Sigmoid colon (tissue), 7 donors: ENCODE results near the gene WDFY1. TPM values are rescaled to one million over a fixed set of nuclear protein-coding genes. Genes with fewer than 3 reads are reported as not detected.

Experiments
- DNase-seq: peaks from one replicate; pipeline ENCODE4 v3.0.0-alpha.2; 2019
- H3K27ac ChIP-seq, 4 donors: fragments of 200-600 bp; sonication (generic); one replicate each; pipeline ENCODE4 v1.5.1; 2016 to 2019; ENCODE audit warnings: mild to moderate bottlenecking in 1 of 4
- H3K27me3 ChIP-seq, 3 donors: fragments of 200-600 bp; sonication (generic); one replicate each; pipeline ENCODE4 v1.5.1; 2019; ENCODE audit warnings: mild to moderate bottlenecking in 1 of 3
- H3K36me3 ChIP-seq, 4 donors: fragments of 200-600 bp; sonication (generic); one replicate each; pipeline ENCODE4 v1.5.1; 2016 to 2019
- H3K4me1 ChIP-seq, 4 donors: fragments of 200-600 bp; sonication (generic); one replicate each; pipeline ENCODE4 v1.5.1; 2017 to 2019
- H3K4me3 ChIP-seq, 4 donors: fragments of 200-600 bp; sonication (generic); one replicate each; pipeline ENCODE4 v1.5.1; 2017 to 2019; ENCODE audit warnings: mild to moderate bottlenecking in 2 of 4, moderate library complexity in 1 of 4
- H3K9me3 ChIP-seq, 4 donors: fragments of 200-600 bp in 3 of 4; sonication (generic) in 3 of 4; one replicate each; pipeline versions ENCODE4 v1.5.1 to v1.6.1; 2013 to 2019
- EP300 ChIP-seq, 4 donors: sonication (generic); formaldehyde crosslinking; IDR thresholded peaks; one replicate each; pipeline ENCODE4 v1.6.1; 2017; ENCODE audit warnings: antibody characterized with exemption in 4 of 4
- POLR2A ChIP-seq, 2 donors: fragments of 450-650 bp; IDR thresholded peaks; one replicate each; pipeline ENCODE4 v1.6.1; 2016; ENCODE audit warnings: antibody characterized with exemption in 2 of 2, mild to moderate bottlenecking in 2 of 2, moderate library complexity in 2 of 2
- POLR2AphosphoS5 ChIP-seq, 4 donors: sonication (generic); formaldehyde crosslinking; IDR thresholded peaks; one replicate each; pipeline ENCODE4 v1.6.1; 2017; ENCODE audit warnings: antibody characterized with exemption in 4 of 4
- WGBS, 2 donors: extraction: QIAGEN DNeasy Blood & Tissue Kit; methylation state at CpG; one replicate each; pipeline ENCODE4 v1.1.7; 2013; 5-methylcytosine and 5-hydroxymethylcytosine counted together
- intact Hi-C: fragments of 100-400 bp; cut with DNase I; formaldehyde crosslinking; loops from one replicate; pipeline ENCODE4 v1.15.1; 2023
- polyA plus RNA-seq, 3 donors: library from polyadenylated mRNA; stranded (reverse); fragments of 200-250 nt; gene quantifications; one replicate each; pipeline ENCODE4 v1.2.3, GENCODE V29; 2013
- total RNA-seq, 4 donors: library from RNA; depleted of rRNA; stranded (reverse); fragments of >200 nt; gene quantifications; one replicate each; pipeline ENCODE4 v1.1.0, GENCODE V29; 2016
- TF ChIP-seq, protein P1 (sequence below), 4 experiments: fragments of 450-650 bp in 3 of 4; fragments of 200-600 bp in 1 of 4; IDR thresholded peaks; one replicate each; pipeline ENCODE4 v1.5.1; 2016 to 2019; ENCODE audit warnings: antibody characterized with exemption in 4 of 4, mild to moderate bottlenecking in 3 of 4, moderate library complexity in 2 of 4
- donor health status: healthy with polysubstance abuse.
- donor health status: Bipolar disorder and iron deficiency.
- donor health status: healthy.

WDFY1 gene
- total and polyA plus RNA-seq, 7 donors = 17.4 to 36.1 (median 24.3) TPM

DNA sequence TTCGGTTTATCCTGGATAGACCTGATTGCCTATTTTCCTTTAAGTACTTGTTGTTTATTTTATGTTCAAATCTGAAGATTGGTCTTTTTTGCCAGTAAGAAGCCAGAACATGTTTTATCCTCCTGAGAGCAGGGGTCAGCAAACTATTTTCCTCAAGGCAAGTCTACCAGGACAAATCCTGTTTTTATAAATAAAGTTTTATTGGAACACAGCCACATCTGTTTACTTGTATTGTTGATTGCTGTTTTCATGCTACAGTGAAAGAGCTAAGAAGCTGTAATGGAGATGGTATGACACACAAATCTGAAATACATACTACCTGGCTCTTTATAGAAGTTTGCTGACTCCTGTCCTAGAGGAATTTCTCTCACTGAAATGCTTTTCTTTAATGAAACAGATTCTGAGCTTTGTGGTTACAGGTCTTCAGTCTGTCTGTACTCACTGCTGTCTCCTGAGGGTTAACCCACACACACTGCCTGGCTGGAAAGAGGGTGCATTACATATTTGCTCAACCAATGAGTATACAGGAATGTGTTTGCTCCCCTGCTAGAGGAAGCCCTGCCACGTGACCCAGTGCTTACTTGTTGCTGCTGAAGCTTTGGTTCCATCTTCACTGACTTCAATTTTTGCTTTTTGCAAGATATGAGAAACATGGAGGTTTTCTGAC, 34.7 kb upstream of the WDFY1 start:
- Histone ChIP-seq H3K4me3 (no peak overlapping the region), H3K36me3 (no peaks in the 10 kb centered on the region), H3K9me3 (no peaks in the 10 kb centered on the region), H3K27ac (no peak overlapping the region), H3K4me1 (no peaks in the 10 kb centered on the region), H3K27me3 (no peaks in the 10 kb centered on the region)
- intact Hi-C loops = loop anchor here (10.0 kb wide), 1 partner anchor 385 kb away; no protein-coding TSS in a partner anchor
- 77 to 86% methylated on average over 2 of the region's 2 CpGs for WGBS, 2 donors
- TF ChIP-seq EP300 (IDR thresholded peaks at IDR 0.05) (no peak), POLR2A (IDR thresholded peaks at IDR 0.05) (no peak), POLR2AphosphoS5 (IDR thresholded peaks at IDR 0.05) (no peak)
- TF ChIP-seq, protein P1, sequence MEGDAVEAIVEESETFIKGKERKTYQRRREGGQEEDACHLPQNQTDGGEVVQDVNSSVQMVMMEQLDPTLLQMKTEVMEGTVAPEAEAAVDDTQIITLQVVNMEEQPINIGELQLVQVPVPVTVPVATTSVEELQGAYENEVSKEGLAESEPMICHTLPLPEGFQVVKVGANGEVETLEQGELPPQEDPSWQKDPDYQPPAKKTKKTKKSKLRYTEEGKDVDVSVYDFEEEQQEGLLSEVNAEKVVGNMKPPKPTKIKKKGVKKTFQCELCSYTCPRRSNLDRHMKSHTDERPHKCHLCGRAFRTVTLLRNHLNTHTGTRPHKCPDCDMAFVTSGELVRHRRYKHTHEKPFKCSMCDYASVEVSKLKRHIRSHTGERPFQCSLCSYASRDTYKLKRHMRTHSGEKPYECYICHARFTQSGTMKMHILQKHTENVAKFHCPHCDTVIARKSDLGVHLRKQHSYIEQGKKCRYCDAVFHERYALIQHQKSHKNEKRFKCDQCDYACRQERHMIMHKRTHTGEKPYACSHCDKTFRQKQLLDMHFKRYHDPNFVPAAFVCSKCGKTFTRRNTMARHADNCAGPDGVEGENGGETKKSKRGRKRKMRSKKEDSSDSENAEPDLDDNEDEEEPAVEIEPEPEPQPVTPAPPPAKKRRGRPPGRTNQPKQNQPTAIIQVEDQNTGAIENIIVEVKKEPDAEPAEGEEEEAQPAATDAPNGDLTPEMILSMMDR (IDR thresholded peaks at IDR 0.05) = no peak
- no peak for DNase-seq

DNA sequence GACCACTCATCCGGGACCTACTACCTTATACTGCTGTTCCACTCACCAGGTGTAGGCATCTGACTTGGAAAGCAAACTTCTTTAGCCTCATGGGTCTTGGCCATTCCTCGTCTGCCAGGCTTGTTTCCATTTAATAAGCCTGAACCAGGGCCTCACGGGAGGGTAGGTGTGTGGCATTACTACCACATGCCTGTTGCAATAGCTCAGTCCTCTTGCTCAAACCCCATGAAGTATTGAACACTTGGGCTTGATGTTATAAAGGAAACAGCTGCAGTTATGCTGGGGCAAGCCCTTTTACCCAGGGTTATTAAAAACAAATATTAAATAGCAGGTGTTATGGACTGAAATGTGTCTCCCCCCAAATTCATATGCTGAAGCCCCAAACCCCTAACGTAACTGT, 33.3 kb upstream of the WDFY1 start:
- intact Hi-C loops = loop anchor here (10.0 kb wide), 1 partner anchor 386 kb away; no protein-coding TSS in a partner anchor

DNA sequence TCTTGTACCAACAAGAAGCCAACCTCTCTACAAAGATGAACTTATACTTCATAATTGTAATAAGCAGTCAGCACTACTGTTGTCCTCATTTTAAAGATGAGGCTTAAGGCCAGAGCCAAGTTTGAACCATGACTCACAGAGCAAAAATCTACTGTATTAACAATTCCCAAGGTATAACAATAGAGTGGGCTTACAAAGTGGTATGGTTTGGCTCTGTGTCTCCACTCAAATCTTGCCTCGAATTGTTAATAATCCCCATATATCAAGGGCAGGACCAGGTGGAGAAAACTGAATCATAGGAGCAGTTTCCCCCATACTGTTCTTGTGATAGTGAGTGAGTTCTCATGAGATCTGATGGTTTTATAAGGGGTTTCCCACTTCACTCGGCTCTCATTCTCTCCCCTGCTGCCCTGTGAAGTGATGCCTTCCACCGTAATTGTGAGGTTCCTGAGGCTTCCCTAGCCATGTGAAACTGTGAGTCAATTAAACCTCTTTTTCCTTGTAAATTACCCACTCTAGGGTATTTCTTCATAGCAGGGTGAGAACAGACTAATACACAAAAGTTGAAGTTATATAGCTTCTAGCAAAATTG, 31.6 kb upstream of the WDFY1 start:
- TF ChIP-seq POLR2A (IDR thresholded peaks at IDR 0.05) = no peak
- TF ChIP-seq EP300 (IDR thresholded peaks at IDR 0.05) = no peak
- TF ChIP-seq POLR2AphosphoS5 (IDR thresholded peaks at IDR 0.05) = no peak
- Histone ChIP-seq H3K36me3 (no peaks in the 10 kb centered on the region), H3K4me3 (no peak overlapping the region), H3K4me1 (no peaks in the 10 kb centered on the region), H3K9me3 (no peaks in the 10 kb centered on the region), H3K27ac (no peak overlapping the region), H3K27me3 (no peaks in the 10 kb centered on the region)
- WGBS, 2 donors = 71 to 77% methylated on average over 3 of the region's 3 CpGs
- DNase-seq = no peak
- intact Hi-C loops = loop anchor here (10.0 kb wide), 1 partner anchor 388 kb away; no protein-coding TSS in a partner anchor

More for the DNA sequence above, 33.3 kb upstream of the WDFY1 start:
- Histone ChIP-seq H3K36me3 (no peaks in the 10 kb centered on the region), H3K9me3 (no peaks in the 10 kb centered on the region), H3K27me3 (no peaks in the 10 kb centered on the region), H3K4me3 (no peak overlapping the region), H3K4me1 (no peaks in the 10 kb centered on the region), H3K27ac (no peak overlapping the region)
- 92 to 93% methylated on average over 4 of the region's 4 CpGs for WGBS, 2 donors
- no peak for DNase-seq
- TF ChIP-seq POLR2A (IDR thresholded peaks at IDR 0.05) = no peak
- TF ChIP-seq POLR2AphosphoS5 (IDR thresholded peaks at IDR 0.05) = no peak
- TF ChIP-seq EP300 (IDR thresholded peaks at IDR 0.05) = no peak
- TF ChIP-seq, protein P1 (IDR thresholded peaks at IDR 0.05) = no peak

DNA sequence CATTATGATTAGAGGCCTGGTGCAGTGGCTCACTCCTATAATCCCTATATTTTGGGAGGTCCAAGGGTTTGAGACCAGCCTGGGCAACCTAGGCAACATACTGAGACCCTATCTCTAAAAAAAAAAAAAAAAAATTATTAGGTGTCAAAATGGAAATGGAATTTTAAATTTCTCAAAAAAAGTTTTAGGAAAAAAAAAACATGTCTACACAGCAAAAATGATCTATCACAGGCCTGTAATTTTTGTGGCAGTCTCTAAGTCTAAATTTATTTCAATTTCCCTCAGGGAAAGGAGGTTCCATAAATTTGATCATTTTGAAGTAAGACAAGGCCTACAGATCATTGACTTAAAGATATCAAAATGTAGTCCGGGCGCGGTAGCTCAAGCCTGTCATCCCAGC, 28.5 kb upstream of the WDFY1 start:
- no peak for TF ChIP-seq EP300 (IDR thresholded peaks at IDR 0.05)
- TF ChIP-seq, protein P1 (IDR thresholded peaks at IDR 0.05) = no peak
- TF ChIP-seq POLR2A (IDR thresholded peaks at IDR 0.05) = no peak
- TF ChIP-seq POLR2AphosphoS5 (IDR thresholded peaks at IDR 0.05) = no peak
- H3K27ac ChIP-seq = no peak overlapping the region
- peaks cover 0 to 3% (median 0%) of the 10 kb centered on the region in 4 donors for H3K36me3 ChIP-seq
- H3K27me3 ChIP-seq = no peaks in the 10 kb centered on the region
- H3K9me3 ChIP-seq = no peaks in the 10 kb centered on the region
- DNase-seq = no peak
- intact Hi-C loops = loop anchor here (10.0 kb wide), 1 partner anchor 391 kb away; no protein-coding TSS in a partner anchor
- WGBS, 2 donors = 96 to 99% methylated on average over 3 of the region's 3 CpGs
- H3K4me3 ChIP-seq = no peak overlapping the region
- no peaks in the 10 kb centered on the region for H3K4me1 ChIP-seq

DNA sequence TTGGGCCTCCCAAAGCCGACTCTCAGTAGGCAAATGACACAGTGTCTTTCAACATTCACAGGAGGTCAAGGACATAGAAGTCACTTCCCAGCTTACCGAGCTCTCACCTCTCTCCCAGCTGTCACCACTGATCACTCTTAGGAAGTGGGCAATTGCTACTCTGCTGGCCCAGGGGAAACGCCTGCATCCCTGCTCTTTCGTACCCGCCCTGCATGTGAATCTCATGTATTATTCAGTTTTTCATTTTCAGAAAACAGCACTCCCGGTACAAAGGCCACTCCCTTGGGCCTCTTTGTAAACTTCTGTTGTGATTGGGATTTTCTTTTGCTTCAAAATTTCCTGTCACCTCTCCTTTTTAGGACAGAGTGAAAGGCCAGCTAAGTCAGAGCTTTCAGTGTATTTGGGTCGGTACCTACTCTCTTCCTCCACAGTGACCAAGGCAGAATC, 27.5 kb upstream of the WDFY1 start:
- Histone ChIP-seq H3K9me3 (no peaks in the 10 kb centered on the region), H3K27ac (no peak overlapping the region), H3K4me3 (no peak overlapping the region), H3K27me3 (no peaks in the 10 kb centered on the region), H3K4me1 (no peaks in the 10 kb centered on the region), H3K36me3 (peaks cover 0 to 11% (median 0%) of the 10 kb centered on the region in 4 donors)
- DNase-seq = no peak
- TF ChIP-seq, protein P1 (IDR thresholded peaks at IDR 0.05) = no peak
- no peak for TF ChIP-seq POLR2A (IDR thresholded peaks at IDR 0.05)
- no peak for TF ChIP-seq POLR2AphosphoS5 (IDR thresholded peaks at IDR 0.05)
- no peak for TF ChIP-seq EP300 (IDR thresholded peaks at IDR 0.05)
- 49 to 77% methylated on average over 7 of the region's 7 CpGs for WGBS, 2 donors
- intact Hi-C loops = loop anchor here (10.0 kb wide), 1 partner anchor 392 kb away; no protein-coding TSS in a partner anchor
